Panc1 (cell line): ENCODE results near the gene TCEAL1. TPM values are rescaled to one million over a fixed set of nuclear protein-coding genes. Genes with fewer than 3 reads are reported as not detected.

ENCODE experiments used
- ATAC-seq: fragments of 200-7000 bp; cut with Tn5 transposase; 2 replicates; pipeline ENCODE4 v1.9.1; 2020; ENCODE audit warnings: mild to moderate bottlenecking, moderate library complexity
- BruUV-seq: library from RNA; stranded (reverse); fragments of 400-500 nt; replicated peaks from 2 replicates; lab custom pipeline; 2021; lab: Mats Ljungman, UMichigan
- CTCF ChIA-PET: fragments of 300-600 bp; sonication (Branson Sonifier 250); formaldehyde crosslinking; loops from one replicate; lab custom pipeline; 2022; ENCODE audit warnings: antibody characterized with exemption; lab: Charles Lee
- POLR2A ChIA-PET: fragments of 300-600 bp; sonication (Branson Sonifier 250); formaldehyde crosslinking; loops from one replicate; lab custom pipeline; 2022; ENCODE audit warnings: antibody characterized with exemption; lab: Charles Lee
- DNase-seq: peaks from one replicate; pipeline ENCODE4 v3.0.0-alpha.2; 2010; ENCODE audit warnings: low read depth, low spot score
- H3K27ac ChIP-seq: 2 replicates; pipeline ENCODE4 v1.5.1; 2011; ENCODE audit warnings: mild to moderate bottlenecking, low read length, inconsistent platforms
- H3K27me3 ChIP-seq: fragments of 200-500 bp; sonication (Bioruptor generic); 2 replicates; pipeline ENCODE4 v1.6.0; 2014; ENCODE audit warnings: low read length, inconsistent platforms; ENCODE audit not compliant: control insufficient read depth, insufficient read depth
- H3K36me3 ChIP-seq: fragments of 200-500 bp; sonication (Bioruptor generic); 2 replicates; pipeline ENCODE4 v1.5.1; 2014; ENCODE audit warnings: inconsistent platforms, mild to moderate bottlenecking, low read length, moderate library complexity; ENCODE audit not compliant: control insufficient read depth, insufficient read depth
- H3K4me1 ChIP-seq: 2 replicates; pipeline ENCODE4 v1.5.1; 2011; ENCODE audit warnings: inconsistent platforms, mild to moderate bottlenecking, low read length, moderate library complexity; ENCODE audit not compliant: control insufficient read depth, insufficient read depth
- H3K4me3 ChIP-seq, 2 experiments: 2 replicates each; pipeline ENCODE4 v1.5.1; 2011 to 2012; ENCODE audit warnings: low read depth in 2 of 2, low read length in 2 of 2, mild to moderate bottlenecking in 2 of 2, inconsistent platforms in 1 of 2, moderate library complexity in 1 of 2
- H3K9me3 ChIP-seq: fragments of 200-500 bp; sonication (Bioruptor generic); 2 replicates; pipeline ENCODE4 v1.5.1; 2014; ENCODE audit warnings: low read depth, mild to moderate bottlenecking, inconsistent platforms, low read length, moderate library complexity; ENCODE audit not compliant: control insufficient read depth, insufficient read depth
- POLR2AphosphoS5 ChIP-seq: IDR thresholded peaks from 2 replicates; pipeline ENCODE4 v1.6.1; 2012; ENCODE audit warnings: mild to moderate bottlenecking, low read depth, low read length, moderate library complexity
- SIN3A ChIP-seq: IDR thresholded peaks from 2 replicates; pipeline ENCODE4 v1.6.1; 2012; ENCODE audit warnings: low read depth, mild to moderate bottlenecking, low read length, moderate library complexity, borderline replicate concordance; ENCODE audit not compliant: insufficient read depth
- TCF7L2 ChIP-seq: IDR thresholded peaks from 2 replicates; pipeline ENCODE4 v1.6.1; 2011; ENCODE audit warnings: mild to moderate bottlenecking, low read depth, low read length, inconsistent platforms
- in situ Hi-C: cut with HindIII; loops from 2 replicates; pipeline ENCODE4 v1.10.0; 2016; ENCODE audit warnings: low sequenced_read_pairs, low pct_unique_long_range_greater_than_20kb
- intact Hi-C: fragments of 100-400 bp; cut with micrococcal nuclease; formaldehyde crosslinking; loops from one replicate; pipeline ENCODE4 v1.10.0; 2022; ENCODE audit not compliant: unreplicated experiment
- total RNA-seq: library from RNA; stranded (reverse); gene quantifications from one replicate; pipeline ENCODE4 v1.2.1, GENCODE V29; 2021; ENCODE audit not compliant: unreplicated experiment
- TF ChIP-seq, protein P1 (sequence below): fragments of 450-650 bp; IDR thresholded peaks from 2 replicates; pipeline ENCODE4 v1.5.1; 2017; ENCODE audit warnings: mild to moderate bottlenecking
- TF ChIP-seq, protein P2 (sequence below), 2 experiments: IDR thresholded peaks; 2 replicates each; pipeline ENCODE4 v1.6.1; 2011 to 2012; ENCODE audit warnings: low read depth in 2 of 2, control low read depth in 1 of 2, low read length in 1 of 2, mild to moderate bottlenecking in 1 of 2, moderate library complexity in 1 of 2; ENCODE audit not compliant: insufficient read depth in 1 of 2

Gene TCEAL1
- total RNA-seq, 1 experiment from 2014 or later = 31.7 TPM

- ATAC-seq = no peak
- Histone ChIP-seq H3K36me3 (no peaks in the 10 kb centered on the region), H3K9me3 (no peaks in the 10 kb centered on the region), H3K4me1 (peaks cover under 1% of the 10 kb centered on the region; the same call in 1 of the 2 replicates), H3K27ac (no peak overlapping the region), H3K4me3 (no peak overlapping the region), H3K27me3 (no peaks in the 10 kb centered on the region)
- intact Hi-C loops = loop anchor here (5.0 kb wide), 1 partner anchor 137 kb away; no protein-coding TSS in a partner anchor
- in situ Hi-C loops = no loop called here
- ChIA-PET CTCF (interaction anchor here (0.7 kb wide), 1 partner anchor 9 kb away, joined by 3 read pairs; no protein-coding TSS in a partner anchor), POLR2A (no interaction called here)
- TF ChIP-seq TCF7L2 (no peak), POLR2AphosphoS5 (no peak), SIN3A (no peak)
- TF ChIP-seq, protein P1, sequence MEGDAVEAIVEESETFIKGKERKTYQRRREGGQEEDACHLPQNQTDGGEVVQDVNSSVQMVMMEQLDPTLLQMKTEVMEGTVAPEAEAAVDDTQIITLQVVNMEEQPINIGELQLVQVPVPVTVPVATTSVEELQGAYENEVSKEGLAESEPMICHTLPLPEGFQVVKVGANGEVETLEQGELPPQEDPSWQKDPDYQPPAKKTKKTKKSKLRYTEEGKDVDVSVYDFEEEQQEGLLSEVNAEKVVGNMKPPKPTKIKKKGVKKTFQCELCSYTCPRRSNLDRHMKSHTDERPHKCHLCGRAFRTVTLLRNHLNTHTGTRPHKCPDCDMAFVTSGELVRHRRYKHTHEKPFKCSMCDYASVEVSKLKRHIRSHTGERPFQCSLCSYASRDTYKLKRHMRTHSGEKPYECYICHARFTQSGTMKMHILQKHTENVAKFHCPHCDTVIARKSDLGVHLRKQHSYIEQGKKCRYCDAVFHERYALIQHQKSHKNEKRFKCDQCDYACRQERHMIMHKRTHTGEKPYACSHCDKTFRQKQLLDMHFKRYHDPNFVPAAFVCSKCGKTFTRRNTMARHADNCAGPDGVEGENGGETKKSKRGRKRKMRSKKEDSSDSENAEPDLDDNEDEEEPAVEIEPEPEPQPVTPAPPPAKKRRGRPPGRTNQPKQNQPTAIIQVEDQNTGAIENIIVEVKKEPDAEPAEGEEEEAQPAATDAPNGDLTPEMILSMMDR = no peak
- TF ChIP-seq, protein P2, sequence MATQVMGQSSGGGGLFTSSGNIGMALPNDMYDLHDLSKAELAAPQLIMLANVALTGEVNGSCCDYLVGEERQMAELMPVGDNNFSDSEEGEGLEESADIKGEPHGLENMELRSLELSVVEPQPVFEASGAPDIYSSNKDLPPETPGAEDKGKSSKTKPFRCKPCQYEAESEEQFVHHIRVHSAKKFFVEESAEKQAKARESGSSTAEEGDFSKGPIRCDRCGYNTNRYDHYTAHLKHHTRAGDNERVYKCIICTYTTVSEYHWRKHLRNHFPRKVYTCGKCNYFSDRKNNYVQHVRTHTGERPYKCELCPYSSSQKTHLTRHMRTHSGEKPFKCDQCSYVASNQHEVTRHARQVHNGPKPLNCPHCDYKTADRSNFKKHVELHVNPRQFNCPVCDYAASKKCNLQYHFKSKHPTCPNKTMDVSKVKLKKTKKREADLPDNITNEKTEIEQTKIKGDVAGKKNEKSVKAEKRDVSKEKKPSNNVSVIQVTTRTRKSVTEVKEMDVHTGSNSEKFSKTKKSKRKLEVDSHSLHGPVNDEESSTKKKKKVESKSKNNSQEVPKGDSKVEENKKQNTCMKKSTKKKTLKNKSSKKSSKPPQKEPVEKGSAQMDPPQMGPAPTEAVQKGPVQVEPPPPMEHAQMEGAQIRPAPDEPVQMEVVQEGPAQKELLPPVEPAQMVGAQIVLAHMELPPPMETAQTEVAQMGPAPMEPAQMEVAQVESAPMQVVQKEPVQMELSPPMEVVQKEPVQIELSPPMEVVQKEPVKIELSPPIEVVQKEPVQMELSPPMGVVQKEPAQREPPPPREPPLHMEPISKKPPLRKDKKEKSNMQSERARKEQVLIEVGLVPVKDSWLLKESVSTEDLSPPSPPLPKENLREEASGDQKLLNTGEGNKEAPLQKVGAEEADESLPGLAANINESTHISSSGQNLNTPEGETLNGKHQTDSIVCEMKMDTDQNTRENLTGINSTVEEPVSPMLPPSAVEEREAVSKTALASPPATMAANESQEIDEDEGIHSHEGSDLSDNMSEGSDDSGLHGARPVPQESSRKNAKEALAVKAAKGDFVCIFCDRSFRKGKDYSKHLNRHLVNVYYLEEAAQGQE (IDR thresholded peaks at IDR 0.05; ENCODE audit: insufficient read depth in 1 of 2, low read depth in 2 of 2, low read length in 1 of 2) = no peak
- no TSS peak for BruUV-seq
- no peak for DNase-seq
Measured at GRCh38 chrX:103669745-103670144, 41.0 kb downstream of the TCEAL1 start.

- no TSS peak for BruUV-seq
- H3K36me3 ChIP-seq = peaks cover 25% of the 10 kb centered on the region
- in situ Hi-C loops = no loop called here
- no peaks in the 10 kb centered on the region for H3K27me3 ChIP-seq
- no peak for DNase-seq
- H3K4me3 ChIP-seq = no peak overlapping the region
- peaks cover 23% of the 10 kb centered on the region for H3K4me1 ChIP-seq
- TF ChIP-seq, protein P1 = no peak
- peak; percentile 65; the same call in 1 of the 2 replicates for TF ChIP-seq POLR2AphosphoS5
- ChIA-PET CTCF (interaction anchor here (0.6 kb wide), 1 partner anchor 45 kb away, joined by 3 read pairs; no protein-coding TSS in a partner anchor), POLR2A (interaction anchor here (0.7 kb wide), 1 partner anchor 114 kb away, joined by 4 read pairs; no protein-coding TSS in a partner anchor)
- ATAC-seq = peak; percentile 70
- no peaks in the 10 kb centered on the region for H3K9me3 ChIP-seq
- intact Hi-C loops = loop anchor here (5.0 kb wide), 1 partner anchor 142 kb away; no protein-coding TSS in a partner anchor
- H3K27ac ChIP-seq = no peak overlapping the region
Measured at GRCh38 chrX:103674531-103675454, 46.0 kb downstream of the TCEAL1 start.
